Neural crest cell (in vitro differentiated cells): ENCODE data around the gene FEV. TPM values are rescaled to one million over a fixed set of nuclear protein-coding genes. Genes with fewer than 3 reads are reported as not detected.
A peak's percentile ranks its signal among the peaks of the same experiment; 100 is the strongest.

Source experiments
- DNase-seq: peaks from one replicate; pipeline ENCODE4 v3.0.0; 2021; ENCODE audit warnings: low read depth, mixed read lengths, low spot score
- H3K27ac Mint-ChIP-seq: one replicate; pipeline ENCODE4 v1.8.0; 2021; ENCODE audit warnings: mild to moderate bottlenecking, mixed read lengths; ENCODE audit not compliant: unreplicated experiment
- H3K27me3 Mint-ChIP-seq: 2 replicates; pipeline ENCODE4 v1.8.0; 2021; ENCODE audit warnings: low read depth, mild to moderate bottlenecking, mixed read lengths
- H3K36me3 Mint-ChIP-seq: 2 replicates; pipeline ENCODE4 v1.8.0; 2021; ENCODE audit warnings: low read depth, mild to moderate bottlenecking, mixed read lengths
- H3K4me1 Mint-ChIP-seq: 2 replicates; pipeline ENCODE4 v1.8.0; 2021; ENCODE audit warnings: mixed read lengths
- H3K4me3 Mint-ChIP-seq: one replicate; pipeline ENCODE4 v1.8.0; 2021; ENCODE audit warnings: mild to moderate bottlenecking, mixed read lengths
- H3K9me3 Mint-ChIP-seq: 2 replicates; pipeline ENCODE4 v1.8.0; 2021; ENCODE audit warnings: mixed read lengths
- CTCF ChIP-seq: fragments of 200-600 bp; sonication (generic); conservative IDR thresholded peaks from 2 replicates; pipeline ENCODE4 v1.5.0; 2021; ENCODE audit warnings: antibody characterized with exemption, mild to moderate bottlenecking
- total RNA-seq: library from RNA; stranded (reverse); gene quantifications from 2 replicates; pipeline ENCODE4 v1.2.1, GENCODE V29; 2021

FEV gene
- total RNA-seq, 1 donor from 2014 or later = not detected

DNA sequence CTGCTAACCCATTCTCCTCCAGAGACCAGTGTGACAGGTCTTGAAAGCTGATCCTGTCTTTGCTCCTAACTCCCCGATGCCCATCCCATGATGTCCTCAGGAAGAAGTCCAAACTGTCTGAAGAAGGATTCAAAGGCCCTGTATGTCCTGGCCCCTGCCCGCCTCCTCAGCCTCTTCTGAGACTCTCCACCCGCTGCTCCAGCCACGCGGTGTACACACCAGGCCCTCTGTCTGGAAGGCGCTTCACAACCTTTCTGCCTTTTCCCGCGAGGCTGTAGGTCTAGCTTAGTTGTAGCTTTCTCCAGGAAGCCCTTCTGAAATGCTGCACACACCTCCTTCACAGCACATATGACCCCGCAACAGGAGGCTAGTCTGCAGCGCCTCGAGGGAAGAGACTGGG lies 31.7 kb upstream of the FEV start:
- Mint-ChIP-seq H3K9me3 (no peaks in the 10 kb centered on the region), H3K27ac (no peak overlapping the region), H3K4me1 (no peaks in the 10 kb centered on the region), H3K27me3 (peaks cover 54% of the 10 kb centered on the region), H3K4me3 (no peak overlapping the region), H3K36me3 (no peaks in the 10 kb centered on the region)
- TF ChIP-seq CTCF = no peak
- no peak for DNase-seq

DNA sequence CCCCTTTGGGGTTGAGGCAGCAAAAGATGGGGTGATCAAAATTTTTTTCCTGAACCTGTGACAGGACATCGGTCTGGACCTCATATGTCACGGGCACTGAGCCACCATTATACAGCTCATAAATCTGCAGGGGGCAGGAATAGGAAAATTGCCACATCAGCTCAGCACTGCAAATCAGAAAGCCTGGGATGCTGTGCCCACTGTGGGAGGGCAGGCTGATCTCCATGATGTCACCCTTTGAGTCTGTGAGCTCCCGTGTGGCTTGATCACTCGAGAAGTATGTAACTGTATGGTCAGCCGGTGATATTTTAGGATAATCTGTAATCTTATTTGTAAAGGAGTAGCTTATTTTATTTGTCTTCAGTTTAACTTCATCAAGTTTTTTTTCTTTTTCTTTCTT lies 25.9 kb upstream of the FEV start:
- H3K4me3 Mint-ChIP-seq = no peak overlapping the region
- DNase-seq = no peak
- no peaks in the 10 kb centered on the region for H3K9me3 Mint-ChIP-seq
- no peaks in the 10 kb centered on the region for H3K36me3 Mint-ChIP-seq
- TF ChIP-seq CTCF = no peak
- H3K4me1 Mint-ChIP-seq = no peaks in the 10 kb centered on the region
- H3K27ac Mint-ChIP-seq = no peak overlapping the region
- peaks cover 85% of the 10 kb centered on the region for H3K27me3 Mint-ChIP-seq

- no peak overlapping the region for H3K27ac Mint-ChIP-seq
- DNase-seq = no peak
Measured at GRCh38 chr2:219010162-219010756, 25.3 kb upstream of the FEV start.

GRCh38 chr2:219009294-219009693 lies 24.3 kb upstream of the FEV start:
- Mint-ChIP-seq H3K9me3 (no peaks in the 10 kb centered on the region), H3K36me3 (no peaks in the 10 kb centered on the region), H3K27me3 (peaks cover 88% of the 10 kb centered on the region), H3K27ac (no peak overlapping the region), H3K4me3 (no peak overlapping the region), H3K4me1 (no peaks in the 10 kb centered on the region)
- TF ChIP-seq CTCF = no peak
- DNase-seq = no peak

More at GRCh38 chr2:219010162-219010756, 25.3 kb upstream of the FEV start:
- H3K27me3 Mint-ChIP-seq = peaks cover 85% of the 10 kb centered on the region
- H3K4me1 Mint-ChIP-seq = no peaks in the 10 kb centered on the region
- no peaks in the 10 kb centered on the region for H3K9me3 Mint-ChIP-seq
- TF ChIP-seq CTCF = peak; percentile 57
- H3K36me3 Mint-ChIP-seq = no peaks in the 10 kb centered on the region
- H3K4me3 Mint-ChIP-seq = no peak overlapping the region

GRCh38 chr2:219003979-219004378 lies 19.0 kb upstream of the FEV start:
- peaks cover 96% of the 10 kb centered on the region for H3K27me3 Mint-ChIP-seq
- no peak for TF ChIP-seq CTCF

More at GRCh38 chr2:219003979-219004378, 19.0 kb upstream of the FEV start:
- no peak overlapping the region for H3K27ac Mint-ChIP-seq
- H3K4me3 Mint-ChIP-seq = no peak overlapping the region
- no peaks in the 10 kb centered on the region for H3K9me3 Mint-ChIP-seq
- no peak for DNase-seq
- H3K36me3 Mint-ChIP-seq = no peaks in the 10 kb centered on the region
- H3K4me1 Mint-ChIP-seq = no peaks in the 10 kb centered on the region
